ENCODE measurements around the gene VWA8.

The VWA8 gene

GRCh38 chr13:41960637-41961465 lies at the start of gene VWA8:
Gene VWA8, minus strand, starts transcription at chr13:41961109. Its CDS starts 94 bp downstream, at chr13:41961015.
- peak; percentile 90 for DNase-seq

- no peak for DNase-seq
These were observed 48.1 kb upstream of the VWA8 start for GRCh38 chr13:42009057-42009456.

DNA sequence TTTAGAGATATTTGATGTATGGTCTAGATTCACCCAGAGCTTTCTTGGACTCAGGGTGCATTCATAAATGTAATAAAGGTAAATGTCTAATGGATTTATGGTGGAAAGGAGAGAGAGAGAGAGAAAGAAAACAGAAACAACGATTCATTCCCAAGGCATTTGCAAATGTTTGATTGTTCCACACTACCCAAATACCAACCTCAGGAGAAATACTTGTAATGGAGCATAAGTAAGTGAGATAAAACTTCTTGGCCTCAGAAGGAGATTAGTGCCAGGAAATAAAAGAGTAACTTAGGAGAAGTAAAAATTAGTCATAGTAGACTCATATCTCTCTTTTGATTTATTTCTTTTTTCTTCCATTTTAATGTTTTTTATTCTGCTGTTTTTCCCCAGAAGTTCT lies 46.9 kb upstream of the VWA8 start:
- no peak for DNase-seq

GRCh38 chr13:42002066-42002465 lies 41.2 kb upstream of the VWA8 start:
- no peak for DNase-seq

DNA sequence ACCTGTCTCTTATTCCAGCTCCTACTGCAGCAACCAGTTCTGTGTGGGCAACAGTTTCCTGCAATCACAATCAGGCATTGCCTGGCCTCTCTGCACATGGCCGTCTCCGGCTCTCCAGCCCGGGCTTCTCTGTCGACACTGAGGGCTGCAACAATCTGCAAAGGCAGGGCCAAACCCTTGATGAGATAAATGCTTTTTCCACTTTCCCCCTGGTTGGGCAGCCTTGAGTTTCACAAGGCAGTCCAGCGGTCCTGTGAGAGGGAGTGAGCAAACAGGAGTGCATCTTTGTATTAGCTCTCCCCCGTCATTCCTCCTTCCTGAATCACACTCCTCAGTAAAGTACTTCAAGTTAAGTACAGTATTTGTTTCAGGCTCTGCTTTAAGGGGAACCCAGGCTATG lies 40.7 kb upstream of the VWA8 start:
- no peak for DNase-seq

- DNase-seq = no peak
These were observed 39.9 kb upstream of the VWA8 start for GRCh38 chr13:42000846-42001245.

DNA sequence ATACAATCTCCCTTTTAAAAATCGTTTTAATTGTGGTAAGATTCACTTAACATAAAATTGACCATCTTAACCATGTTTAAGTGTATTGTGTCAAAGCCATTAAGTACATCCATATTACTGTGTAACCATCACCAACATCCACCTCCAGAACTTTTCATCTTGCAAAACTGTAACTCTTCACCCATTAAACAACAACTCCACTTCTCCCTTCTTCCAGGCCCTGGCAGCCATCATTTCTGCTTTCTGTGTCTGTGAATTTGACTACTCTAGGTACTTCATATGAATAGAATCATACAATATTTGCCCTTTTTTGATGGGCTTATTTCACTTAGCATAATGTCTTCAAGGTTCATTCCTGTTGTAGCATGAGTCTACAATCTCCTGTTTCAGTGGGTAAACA lies 36.5 kb upstream of the VWA8 start:
- DNase-seq = no peak

DNA sequence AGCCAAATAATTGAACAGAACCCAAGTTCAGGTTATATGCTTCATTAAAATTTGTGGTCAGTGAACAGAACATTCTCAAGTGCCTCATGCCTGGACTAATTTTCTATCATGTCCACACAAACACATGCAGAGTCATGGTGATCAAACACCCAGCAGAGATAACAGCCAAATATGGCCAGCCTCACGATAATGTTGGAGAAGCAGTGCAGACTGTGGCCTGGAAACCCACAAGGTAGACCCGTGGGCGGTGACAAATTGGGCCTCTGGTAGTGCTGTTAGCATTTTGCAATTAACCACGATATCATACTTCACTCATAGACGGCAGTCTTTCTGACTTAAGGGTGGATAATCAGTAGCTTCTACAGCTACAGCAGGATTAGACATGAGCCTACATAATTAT lies 35.0 kb upstream of the VWA8 start:
- DNase-seq = peak; percentile 62

DNA sequence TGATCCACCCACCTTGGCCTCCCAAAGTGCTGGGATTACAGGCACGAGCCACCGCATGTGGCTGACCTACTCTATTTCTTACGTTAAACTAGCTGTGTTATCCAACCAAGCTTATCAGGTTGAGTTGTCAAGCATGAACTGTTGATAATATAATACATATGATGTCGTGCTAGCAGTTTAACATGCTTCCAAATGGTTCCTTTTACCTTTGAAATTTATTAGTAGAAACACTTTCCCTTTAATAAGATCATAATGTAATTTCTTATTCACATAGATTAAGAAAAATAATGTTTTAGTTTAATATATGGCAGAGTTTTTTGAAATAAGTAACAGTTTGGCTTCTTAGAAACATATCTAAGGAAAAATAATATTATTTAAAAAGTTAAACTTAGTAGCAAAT lies 34.4 kb upstream of the VWA8 start:
- no peak for DNase-seq

GRCh38 chr13:41994696-41995095 lies 33.8 kb upstream of the VWA8 start:
- DNase-seq = no peak

DNA sequence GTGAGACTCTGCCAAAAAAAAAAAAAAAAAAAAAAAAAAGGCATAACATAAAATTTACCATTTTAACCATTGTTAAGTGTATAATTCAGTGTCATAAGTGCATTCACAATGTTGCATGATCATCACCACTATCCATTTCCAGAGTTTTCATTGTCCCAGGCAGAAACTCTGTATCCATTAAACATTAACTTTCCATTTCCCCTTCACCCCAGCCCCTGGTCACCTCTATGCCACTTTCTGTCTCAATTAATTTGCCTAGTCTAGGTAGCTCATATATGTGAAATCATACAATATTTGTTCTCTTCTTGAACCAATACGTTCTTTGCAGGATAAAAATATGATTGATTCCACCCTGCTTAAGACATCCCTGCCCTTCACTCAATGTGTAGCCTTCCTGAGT lies 31.0 kb upstream of the VWA8 start:
- DNase-seq = no peak

DNA sequence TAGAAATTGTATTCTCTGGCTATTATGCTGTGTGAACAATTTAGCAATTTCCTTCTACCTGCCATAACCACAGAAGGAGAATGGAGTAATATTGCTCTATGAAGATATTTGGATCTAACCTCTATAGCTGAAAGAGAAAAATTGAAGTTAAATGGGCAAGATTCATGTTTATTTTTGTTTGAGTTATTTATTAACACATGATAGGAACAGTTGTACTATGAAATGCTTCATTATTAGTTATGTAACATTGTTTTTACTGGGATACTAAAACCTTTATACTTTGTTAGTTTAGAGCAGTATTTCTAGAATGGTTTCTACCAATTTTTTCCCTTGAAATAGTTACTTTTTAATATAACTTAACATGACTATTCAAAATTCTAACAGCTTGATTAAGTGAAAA lies 27.3 kb upstream of the VWA8 start:
- no peak for DNase-seq

DNA sequence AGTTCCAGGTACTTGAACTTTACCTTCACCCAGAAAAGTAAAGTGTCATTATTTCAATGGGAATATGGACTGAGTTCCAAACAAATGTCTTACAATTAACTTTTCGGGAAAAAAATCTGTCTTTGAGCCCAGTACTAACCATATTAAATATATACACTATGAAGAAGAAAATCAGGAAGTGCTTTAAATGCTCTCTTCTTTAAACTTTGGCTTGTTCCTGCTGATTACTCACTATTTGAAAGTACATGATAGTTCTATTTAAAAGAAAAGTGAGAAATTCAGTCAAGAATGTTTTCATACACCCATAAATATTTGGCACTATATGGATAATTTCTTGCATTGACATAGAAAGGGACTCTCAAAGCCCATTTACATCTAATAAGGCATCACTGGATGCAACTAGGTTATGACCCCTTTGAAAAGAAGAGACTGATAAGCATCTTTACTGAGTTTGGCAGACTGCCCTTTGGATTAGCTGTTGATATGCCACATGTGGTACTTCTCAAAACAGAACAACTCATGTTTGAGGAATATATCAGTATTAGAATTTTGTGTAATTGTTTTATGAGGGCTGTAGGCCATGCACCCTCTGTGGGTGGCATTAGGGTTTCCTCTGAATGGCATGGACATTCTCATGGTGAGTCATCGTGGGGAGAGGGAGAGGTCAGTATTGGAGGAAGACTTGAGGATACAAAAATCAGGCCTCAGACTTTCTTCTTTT lies 25.0 kb upstream of the VWA8 start:
- DNase-seq = no peak

- no peak for DNase-seq
These were observed 21.2 kb upstream of the VWA8 start for GRCh38 chr13:41981951-41982715.

DNA sequence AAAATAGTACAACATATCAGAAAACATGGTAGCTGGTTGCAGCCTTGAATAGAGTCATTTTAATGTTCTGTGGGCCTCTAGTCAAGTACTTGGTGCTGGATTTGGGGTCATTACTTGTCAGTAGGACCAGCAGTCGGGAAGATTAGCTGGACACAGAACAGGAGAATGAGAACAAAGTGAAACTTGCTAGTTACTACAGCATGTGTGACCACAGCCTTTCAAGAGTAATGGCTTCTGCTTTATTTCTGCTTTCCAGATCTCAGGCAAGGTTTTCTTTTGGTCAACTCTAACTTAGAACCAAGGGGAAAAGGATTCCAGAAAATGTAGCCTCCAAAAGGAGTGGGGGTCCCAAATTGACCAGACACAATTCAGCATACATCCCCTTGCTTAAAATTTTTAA lies 17.1 kb upstream of the VWA8 start:
- no peak for DNase-seq

DNA sequence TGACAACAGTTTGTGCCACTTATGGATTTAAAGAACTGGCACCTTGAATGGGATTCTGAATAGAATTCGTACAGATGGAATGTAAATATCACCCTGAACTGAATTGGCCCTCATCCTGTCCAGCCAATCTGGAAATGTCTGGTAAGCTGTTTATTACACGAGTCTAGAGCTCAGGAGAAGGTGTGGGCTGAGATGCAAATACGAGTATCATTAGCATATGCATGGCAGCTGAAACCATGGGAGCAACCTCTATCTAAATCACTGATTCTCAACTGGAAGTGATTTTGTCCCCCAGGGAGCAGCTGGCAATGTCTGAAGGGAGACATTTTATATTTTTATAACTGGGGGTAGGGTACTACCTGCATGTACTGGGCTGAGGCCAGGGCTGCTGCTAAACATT lies 15.6 kb upstream of the VWA8 start:
- no peak for DNase-seq

DNA sequence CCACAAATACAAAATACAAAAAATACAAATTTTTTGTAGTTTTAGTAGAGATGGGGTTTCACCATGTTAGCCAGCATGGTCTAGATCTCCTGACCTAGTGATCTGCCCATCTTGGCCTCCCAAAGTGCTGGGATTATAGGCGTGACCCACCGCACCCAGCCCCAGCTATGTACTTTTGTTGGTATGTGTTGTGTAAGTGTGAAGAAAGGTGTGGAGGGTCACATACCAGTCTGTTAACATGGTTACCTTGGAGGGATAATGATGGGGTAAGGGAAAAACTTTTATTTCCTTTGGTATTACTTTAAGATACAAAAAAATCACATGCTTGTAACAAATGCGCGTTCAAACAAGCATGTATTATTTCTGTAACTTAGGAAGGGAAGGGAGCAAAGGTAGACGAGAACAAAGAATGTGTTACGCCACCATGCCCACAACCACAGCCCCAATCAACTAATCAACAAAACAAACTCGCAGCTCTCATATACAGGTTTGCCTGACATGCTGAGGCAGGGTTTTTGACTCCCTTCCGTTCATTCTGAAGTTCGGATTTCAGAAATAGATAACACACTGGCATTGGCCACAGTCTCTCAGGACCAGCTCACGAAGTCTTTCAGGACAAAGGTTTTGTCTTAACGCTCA lies 13.5 kb upstream of the VWA8 start:
- DNase-seq = no peak

- no peak for DNase-seq
These were observed 12.4 kb upstream of the VWA8 start for GRCh38 chr13:41973247-41973741.

DNA sequence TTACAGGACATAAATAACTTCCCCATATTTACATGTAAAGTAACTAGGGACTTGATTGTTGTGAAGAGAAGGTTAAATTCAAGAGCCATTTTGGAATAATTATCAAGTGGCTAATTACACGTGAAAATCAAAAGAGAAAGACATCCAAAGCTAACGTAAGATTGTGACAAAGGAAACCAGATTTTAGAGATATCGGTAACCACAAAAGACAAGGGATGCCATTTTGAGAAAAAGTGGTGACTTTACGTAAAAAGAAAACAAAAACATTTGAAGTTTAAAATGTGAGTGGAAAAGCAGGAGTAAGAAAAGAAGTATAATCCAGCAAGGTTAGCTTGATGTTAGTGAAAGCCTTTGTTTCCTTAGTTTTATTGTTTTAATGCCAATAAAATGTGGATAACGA lies 10.9 kb upstream of the VWA8 start:
- DNase-seq = no peak

- no peak for DNase-seq
These were observed 10.0 kb upstream of the VWA8 start for GRCh38 chr13:41970918-41971317.

- DNase-seq = no peak
These were observed 9.1 kb upstream of the VWA8 start for GRCh38 chr13:41970022-41970421.

- no peak for DNase-seq
These were observed 8.2 kb upstream of the VWA8 start for GRCh38 chr13:41969072-41969471.

- DNase-seq = no peak
These were observed 5.8 kb upstream of the VWA8 start for GRCh38 chr13:41966671-41967070.

All from stimulated activated CD8-positive, alpha-beta memory T cell treated with anti-CD3 and anti-CD28 coated beads, Interleukin-4, amount 100 ng/mL, for 48 hours (primary cell).